Measurements from ENCODE around the gene VPS13D.
"Not testable (repeated sequence)": the region's sequence is repeated elsewhere in the genome, so short reads cannot be mapped to it uniquely, and the experiment has no call there.

The VPS13D gene

DNA sequence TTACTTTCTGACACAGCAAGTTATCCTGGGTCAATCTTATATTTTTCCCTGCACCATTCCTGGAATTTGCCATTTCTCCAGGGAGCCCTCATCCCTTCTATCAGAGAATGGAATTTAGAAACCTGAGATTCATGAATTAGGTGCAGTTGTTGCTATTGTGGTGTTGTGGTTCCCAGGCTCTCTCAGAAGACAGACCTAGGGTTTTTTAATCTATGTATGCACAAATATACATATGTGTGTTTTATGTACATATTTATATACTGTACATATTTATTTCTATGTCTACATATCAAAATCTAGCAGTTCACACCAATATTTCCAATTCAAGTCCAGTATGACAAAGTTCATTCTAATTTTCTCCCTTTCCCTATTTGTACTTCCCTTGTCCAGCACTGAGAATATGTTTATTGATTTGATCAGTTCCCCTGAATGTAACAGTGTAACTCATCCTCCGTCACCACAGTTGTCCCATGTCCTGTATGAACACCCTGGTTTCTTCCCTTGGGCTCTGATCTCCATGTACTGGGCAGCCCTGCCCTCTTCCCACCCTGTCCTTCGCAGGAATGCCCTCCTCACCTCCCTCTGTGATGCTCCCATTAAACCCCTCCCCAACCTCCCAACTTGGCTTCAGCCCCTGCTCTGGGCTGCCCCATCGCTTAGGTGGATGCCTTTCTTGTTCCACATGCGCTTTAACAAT lies 145.5 kb downstream of the VPS13D start:
- DNase-seq (no peak), ATAC-seq (no peak)

DNA sequence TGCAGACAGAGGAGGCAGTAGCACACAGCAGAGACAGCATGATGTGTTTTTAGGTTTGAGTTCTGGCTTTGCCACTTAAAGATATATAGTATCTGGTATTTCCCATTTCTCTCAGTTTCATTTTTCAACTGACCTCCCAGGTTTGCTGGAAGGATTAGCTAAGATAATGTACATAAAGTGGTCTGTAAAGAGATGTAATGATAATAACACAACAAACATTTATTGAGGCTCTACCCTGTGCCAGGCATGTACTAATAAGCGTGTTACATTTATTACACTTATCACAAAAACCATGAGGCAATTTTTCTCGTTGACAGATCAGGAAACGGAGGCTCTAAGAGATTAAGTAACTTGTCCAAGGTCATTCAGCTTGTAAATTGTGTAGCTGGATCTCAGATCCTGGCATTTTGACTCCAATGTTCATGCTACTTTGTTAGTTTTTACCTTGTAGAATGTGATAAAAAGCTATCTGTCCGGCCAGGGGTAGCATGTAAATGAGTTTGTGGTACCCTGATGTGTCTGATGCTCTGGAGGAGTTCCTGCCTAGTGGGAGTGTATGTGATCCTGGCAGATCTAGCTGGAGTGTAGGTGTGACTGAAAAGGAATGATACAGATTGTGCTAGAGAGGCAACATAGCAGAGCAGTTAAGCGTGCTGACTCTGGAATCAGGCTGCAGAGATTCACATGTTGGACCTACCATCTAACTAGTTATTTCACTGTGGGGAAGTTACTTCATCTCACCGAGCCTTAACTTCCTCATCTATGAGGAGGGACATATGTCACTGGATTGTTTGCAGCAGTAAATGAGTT lies 146.6 kb downstream of the VPS13D start:
- DNase-seq: no peak
- no peak for ATAC-seq

DNA sequence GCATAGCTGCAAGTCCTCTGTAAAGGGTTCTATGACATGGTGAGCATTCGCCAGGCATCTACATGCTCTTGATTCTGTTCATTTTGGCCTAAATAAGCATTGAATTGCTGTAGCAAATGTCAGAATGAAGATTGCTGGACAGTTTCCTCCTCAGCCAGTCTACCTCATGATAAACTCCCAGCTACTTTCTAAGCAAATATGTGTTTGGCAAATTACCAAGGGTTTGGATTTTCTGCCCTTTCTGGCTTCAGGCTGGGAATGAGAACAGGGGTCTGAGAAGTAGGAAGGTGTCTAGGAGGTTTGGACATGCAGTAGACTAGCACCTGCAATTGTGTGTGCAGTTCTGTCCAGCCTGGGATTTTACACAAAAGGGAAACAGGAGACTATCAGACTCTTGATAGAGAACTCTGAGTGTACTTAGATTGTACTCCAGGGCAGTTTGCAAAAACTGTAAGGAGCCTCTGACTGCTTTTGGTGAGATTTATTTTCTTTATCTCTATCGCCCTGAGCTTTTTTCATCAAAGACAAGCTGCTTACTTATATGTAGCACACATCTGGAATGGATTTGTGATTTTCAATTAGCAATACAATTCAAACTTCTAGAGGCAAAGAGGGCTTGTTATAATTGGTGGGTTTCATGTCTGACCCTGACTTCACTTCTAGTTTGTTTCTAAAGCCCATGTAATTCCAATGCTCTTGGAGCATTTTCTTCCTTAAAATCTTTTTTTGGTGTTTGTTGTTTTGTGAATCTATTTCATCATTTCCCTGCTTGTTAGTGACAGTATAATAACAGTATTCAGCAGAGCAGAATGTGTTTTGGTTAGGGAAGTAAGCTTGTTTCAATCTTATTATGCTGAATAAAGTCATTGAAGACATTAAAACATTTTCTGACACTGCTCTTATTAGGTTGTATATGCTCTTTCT lies 150.8 kb downstream of the VPS13D start:
- ATAC-seq (no peak), DNase-seq (no peak)

DNA sequence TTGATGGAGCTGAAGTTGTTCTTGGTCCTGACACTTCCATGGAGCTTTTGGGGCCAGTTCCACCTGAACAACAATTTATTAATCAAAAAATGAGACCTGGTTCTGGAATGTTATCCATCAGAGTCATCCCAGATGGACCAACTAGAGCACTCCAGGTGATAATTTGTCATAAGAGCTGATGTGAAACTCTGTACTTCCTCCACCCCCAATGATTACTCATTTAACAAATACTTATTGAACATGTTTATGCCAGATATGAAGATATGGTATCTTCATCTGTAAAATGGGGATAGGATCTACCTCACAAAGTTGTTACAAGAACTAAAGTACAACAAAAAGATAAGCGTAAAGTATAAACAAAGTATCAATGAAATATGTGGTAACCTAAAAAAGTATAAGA lies 153.2 kb downstream of the VPS13D start:
- DNase-seq (no peak), ATAC-seq (no peak)

DNA sequence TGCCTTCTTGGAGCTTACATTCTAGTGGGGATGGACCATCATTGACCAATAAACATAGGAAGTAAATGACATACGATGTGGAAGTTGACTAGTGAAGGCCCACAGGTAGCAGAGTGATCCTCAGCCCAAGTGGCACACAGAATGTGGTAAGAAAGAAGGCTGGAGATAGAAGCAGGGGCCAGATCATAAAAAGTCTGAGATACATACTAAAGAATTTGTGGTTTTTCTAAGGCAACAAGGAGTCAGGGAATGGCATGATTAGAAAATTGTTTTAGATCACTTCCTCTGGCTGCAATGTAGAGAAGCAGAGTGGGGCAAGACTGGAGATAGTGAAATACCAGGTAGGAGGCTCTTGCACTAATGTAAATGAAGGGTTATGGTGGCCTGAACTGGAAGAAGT lies 154.0 kb downstream of the VPS13D start:
- ATAC-seq: no peak
- DNase-seq: no peak

DNA sequence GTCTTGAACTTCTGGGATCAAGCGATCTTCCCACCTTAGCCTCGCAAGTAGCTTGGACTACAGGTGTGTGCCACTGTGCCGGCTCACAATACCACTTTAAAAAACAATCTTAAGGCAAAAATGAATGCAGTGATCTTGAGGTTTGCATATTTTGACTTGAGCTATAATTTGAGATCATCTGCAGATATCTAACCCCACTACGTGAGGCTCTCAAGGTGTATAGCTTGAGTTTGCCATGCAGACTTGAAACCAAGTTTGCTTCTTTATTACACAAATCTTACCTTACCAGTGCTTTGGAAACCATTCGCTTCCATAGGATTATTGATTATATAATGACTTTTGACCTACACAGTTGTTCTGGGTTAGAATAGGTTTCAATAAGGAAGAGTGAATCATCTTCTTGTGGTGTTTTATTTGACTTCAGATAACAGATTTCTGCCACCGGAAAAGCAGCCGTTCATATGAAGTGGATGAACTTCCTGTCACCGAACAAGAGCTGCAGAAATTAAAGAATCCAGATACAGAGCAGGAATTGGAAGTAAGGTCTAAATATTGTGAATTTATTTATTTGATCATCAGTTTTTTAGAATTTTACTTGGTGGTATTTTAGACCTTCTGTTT lies 155.1 kb downstream of the VPS13D start:
- ATAC-seq: no peak
- peak; percentile 13 for DNase-seq

DNA sequence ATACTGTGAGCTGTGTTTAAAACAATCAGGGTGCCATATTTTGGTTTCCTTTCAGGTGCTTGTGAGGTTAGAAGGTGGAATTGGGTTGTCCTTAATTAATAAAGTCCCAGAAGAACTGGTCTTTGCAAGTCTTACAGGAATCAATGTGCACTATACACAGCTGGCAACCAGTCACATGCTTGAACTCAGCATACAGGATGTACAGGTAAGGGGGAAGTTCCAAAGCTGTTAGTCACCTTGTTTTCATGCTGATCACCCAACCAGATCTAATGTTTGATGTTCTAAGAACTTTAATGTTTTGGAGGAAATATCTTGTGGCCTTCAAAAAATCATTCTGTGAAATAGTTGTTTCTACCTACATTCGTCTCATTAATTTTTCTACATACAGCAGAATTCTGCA lies 156.3 kb downstream of the VPS13D start:
- DNase-seq: no peak
- ATAC-seq: peak; percentile 71

DNA sequence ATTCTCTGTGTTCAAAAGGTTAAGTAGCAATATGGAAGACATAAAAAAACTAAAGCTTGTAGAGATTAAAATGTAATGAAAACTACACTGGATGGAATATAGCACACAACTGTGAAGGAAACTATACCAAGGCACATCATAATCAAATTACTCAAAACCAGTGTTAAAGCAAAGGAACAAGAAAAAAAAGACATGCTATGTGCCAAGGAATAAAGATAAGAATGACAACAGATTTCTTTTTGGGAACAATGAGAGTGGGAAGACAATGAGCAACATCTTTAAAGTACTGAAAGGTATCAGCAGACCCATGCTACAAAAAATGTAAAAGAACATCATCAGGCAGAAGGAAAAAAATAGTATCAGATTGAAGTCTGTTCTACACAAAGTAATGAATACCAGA lies 157.8 kb downstream of the VPS13D start:
- no peak for ATAC-seq
- no peak for DNase-seq

DNA sequence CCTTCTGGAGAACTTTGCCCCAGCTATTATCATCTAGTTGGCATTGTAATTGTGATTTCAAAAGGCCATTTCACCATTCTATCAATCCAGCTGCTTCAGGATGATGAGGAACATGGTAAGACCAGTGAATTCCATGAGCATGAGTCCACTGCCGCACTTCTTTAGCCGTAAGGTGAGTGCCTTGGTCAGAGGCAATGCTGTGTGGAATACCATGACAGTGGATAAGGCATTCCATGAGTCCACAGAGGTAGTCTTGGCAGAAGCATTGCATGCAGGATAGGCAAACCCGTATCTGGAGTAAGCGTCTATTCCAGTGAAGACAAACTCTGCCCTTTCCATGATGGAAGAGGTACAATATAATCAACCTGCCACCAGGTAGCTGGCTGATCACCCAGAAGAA lies 160.5 kb downstream of the VPS13D start:
- ATAC-seq, DNase-seq: not testable (repeated sequence)

DNA sequence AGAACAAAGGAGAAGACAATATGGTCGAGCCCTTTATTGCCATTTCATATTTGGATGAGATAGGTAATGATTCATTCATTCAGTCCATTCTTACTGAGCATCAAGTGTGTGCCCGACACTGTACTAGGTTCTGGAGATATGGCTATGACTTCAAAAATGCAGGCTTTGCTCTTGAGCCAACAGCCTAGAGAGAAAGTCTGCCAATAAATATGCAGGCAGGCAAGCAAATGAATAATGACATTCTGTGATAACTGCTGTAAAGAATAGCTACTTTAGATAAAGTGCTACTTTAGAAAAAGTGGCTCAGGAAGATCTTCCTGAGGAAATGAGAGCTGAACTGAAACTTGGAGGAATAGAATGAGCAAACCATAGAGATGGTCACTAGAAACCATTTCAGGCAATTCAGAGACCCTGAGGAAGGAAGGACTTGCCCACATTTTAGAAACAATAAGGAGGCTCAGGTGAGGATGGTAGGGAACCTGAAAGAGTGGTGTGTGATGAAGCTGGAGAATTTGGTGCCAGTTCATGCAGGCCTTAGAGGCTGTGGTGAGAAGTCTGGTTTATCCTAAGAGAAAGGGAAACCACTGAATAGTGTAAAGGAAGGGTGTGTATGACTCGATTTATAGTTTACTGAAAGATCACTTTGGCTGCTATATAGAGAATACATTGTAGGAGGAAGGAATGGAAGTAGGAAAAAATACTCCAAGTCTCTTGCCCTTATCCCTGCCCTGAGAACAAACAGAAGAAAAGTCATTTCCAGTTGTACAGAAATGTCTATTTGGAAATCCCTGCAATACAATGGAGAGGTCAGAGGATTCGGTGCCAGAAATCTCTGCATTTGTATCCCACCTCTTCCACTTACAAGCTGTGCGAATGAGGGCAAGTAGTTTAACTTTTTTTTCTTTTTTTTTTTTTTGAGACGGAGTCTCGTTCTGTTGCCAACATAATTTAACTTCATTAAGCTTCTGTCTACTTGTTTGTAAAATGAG lies 167.9 kb downstream of the VPS13D start:
- ATAC-seq: peak; percentile 55
- DNase-seq: no peak

DNA sequence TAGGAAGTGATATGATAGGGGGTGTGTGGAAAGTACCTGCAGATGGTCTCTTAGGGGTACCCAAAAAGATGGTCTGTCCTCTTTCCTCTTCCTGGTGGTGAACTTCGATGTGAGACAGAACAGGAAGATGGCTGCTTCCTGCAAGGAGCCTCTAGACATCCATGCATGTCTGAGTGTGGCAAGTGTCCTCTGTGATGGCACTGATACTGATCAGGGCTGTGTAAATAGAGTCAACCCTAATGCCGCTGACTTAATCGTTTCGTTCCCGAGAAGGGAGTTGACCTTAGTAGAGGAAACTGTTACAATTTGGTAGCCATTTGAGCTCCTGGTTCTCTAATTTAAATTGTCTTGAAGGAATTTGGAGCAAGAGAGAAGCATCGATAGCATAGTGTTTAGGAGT lies 168.6 kb downstream of the VPS13D start:
- no peak for DNase-seq
- no peak for ATAC-seq

DNA sequence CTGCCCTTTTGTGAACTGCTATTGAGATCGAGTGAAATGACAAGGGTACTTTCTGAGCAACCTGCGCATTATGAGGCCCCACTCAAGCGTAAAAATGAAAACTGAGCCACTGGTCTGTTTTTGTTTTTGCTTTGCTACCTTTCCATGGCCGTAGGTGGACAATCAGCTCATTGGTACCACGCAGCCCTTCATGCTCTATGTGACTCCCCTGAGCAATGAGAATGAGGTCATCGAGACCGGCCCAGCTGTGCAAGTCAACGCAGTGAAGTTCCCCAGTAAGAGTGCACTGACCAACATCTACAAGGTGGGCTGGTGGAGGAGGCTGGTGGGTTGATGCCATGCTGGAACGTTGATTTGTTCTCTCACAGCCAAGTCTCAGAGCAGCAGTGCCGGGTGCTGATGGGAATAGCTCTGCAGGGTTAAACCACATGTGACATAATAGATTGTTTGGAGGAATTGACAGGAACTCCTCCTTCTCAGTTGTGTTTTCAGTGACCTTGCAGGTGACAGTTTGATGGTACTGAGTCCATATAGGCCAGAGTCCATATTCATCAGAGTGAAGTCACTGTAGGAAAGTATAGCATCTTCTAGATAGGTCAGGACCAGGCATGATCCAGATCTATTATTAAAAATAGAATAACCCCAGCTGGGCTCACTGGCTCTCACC lies 170.3 kb downstream of the VPS13D start:
- ATAC-seq (no peak), DNase-seq (no peak)

DNA sequence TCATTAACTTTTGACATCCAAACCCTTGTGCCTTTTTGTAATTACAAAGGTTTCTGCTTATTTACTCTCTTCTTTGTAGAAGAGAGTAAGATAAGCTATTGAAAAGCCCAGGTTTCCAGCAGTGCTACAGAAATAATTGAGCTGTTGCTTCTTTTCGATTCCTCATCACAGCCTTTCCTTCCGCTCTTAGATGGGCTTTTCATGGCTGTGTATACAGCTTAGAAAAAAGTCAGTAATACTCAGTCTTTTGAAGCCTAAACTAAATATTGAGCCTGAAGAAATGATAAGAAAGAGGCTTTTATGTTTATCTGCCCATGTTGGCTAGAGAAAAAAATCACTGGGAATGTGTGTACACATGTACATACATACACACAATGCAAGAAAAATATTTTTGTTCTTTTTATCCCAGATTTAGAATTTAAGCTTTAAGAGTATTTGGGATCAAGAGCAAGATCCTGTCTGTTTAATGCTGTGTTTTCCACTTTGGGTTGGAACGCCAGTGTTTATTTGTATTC lies 172.4 kb downstream of the VPS13D start:
- DNase-seq (no peak), ATAC-seq (no peak)

DNA sequence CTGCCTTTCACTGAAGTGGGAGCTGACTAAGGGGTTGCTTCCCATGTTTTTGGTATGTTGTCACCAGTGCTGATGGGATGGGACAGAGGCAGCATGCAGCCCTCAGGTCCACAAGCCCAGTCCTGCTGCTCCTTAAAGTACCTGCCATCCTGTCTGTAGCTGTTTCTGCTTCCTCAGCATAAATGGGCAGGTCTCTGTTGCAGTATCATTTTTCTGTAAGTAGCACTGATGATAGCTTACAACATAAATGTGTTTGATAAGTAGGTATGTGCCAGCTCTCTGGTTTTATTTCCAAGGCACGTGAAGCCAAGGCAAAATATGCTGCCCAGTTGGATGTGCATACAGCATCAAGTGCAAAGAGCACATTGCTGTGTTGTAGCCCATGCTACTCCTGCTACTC lies 173.0 kb downstream of the VPS13D start:
- DNase-seq: no peak
- no peak for ATAC-seq

DNA sequence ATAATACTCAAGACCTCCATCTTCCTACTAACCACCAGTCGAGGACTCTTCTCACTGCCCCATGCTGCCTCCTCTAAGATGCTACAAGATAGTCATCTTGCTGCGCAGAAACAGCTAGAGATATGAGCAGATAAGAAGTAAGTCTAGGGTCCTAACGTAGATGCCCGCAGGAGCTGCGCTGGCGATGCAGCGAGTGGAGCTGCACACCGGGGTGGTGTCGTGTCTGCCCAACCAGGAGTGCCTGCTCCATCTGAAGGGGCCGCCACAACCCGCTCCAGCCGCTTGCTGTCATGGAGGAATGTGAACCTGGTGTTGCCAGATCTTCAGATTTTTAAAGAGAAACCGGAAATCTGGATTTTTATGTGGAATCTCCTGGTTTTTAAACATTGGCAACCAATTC lies 175.1 kb downstream of the VPS13D start:
- DNase-seq (no peak), ATAC-seq (no peak)

DNA sequence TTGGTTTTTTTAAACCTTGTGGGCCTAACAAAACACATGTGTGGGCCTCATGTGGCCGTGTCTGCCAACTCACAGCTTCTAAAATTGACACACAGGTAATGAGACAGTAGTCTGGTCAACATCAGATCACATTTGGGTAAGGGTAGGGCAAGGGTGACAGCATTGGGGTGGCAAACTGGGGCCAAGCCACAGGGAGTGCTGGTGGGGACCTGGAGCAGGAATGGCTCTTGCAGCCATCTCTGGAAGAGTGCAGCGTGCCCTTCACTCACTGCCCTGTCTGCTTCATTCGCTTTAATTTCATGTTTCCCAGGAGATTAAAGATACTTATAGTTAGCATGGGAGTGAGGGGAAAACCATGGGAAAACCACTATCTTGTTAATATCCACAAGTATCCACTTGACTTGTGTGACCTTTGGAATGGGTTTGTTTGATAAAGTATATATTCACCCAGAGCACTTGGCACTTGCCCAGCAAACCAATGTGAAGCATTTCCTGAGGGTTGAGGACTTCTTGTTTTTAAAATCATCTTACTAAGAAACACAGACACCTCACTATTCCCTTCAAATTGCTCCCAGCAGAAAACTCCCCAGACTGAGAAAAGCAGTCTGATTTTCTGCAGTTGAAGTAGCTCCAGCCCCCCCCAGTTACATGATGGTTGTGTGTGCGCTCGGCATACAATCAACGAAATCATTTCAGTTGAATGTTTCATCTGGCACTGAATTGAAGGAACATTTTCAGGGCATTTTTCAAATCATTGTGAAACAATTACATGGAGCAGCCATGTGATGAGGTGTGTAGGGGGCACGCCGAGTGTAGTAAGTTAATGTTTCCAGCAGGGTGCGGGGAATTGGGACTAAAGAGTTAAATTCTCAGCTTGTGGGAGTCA lies 175.7 kb downstream of the VPS13D start:
- no peak for ATAC-seq

DNA sequence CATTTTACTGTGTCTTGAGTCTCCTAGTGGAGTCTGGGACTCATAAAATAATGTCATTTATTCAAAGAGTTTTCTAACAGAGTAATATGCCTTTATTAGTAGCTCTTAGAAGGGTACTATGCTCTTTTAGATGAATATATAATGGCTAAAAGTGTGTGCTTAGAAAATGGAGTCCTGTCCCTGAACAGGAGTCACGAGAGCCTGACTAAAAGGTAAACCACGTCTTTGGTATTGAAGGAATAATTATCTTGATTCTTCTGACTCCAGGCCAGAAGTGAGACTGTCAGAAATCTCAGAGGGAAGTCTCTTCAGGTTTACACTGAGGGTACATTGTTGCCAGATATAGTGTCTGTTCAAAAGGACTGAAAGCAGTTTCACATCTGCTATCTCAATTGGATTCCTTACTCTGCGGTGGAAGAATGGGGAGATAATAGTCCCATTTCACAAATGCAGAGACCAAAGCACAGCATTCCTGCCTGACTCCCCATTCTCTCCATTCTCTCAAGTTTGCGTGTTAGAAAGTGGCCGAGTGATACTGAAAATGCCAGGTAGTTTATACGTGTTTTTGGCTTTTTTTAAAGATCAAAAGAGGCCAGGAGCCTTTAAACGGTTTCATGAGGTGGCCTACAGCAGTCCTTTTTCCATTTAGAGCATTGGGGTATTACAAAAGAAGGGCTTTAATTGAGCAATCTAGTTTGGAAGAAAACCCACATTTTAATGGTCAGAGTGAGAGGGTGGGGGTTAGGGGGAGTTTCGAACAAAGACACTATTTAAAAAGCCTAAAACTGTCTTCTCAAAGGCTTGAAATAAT lies 176.6 kb downstream of the VPS13D start:
- ATAC-seq: no peak
- DNase-seq: no peak

More for the DNA sequence above, 175.7 kb downstream of the VPS13D start:
- DNase-seq: no peak
